Omental fat pad (tissue), 4 donors: ENCODE measurements around the gene DNMT3L. TPM values are rescaled to one million over a fixed set of nuclear protein-coding genes. Genes with fewer than 3 reads are reported as not detected.

ENCODE experiments used
- ATAC-seq: fragments of 150-250 bp; one replicate; pipeline ENCODE4 v1.9.1; 2016; ENCODE audit warnings: mild to moderate bottlenecking, moderate library complexity; ENCODE audit not compliant: low FRiP score
- DNase-seq: peaks from one replicate; pipeline ENCODE4 v3.0.0-alpha.2; 2019; ENCODE audit warnings: low spot score
- CTCF ChIP-seq, 3 donors: fragments of 450-650 bp; IDR thresholded peaks; one replicate each; pipeline ENCODE4 v1.5.1; 2016 to 2017; ENCODE audit warnings: antibody characterized with exemption in 3 of 3, mild to moderate bottlenecking in 3 of 3, moderate library complexity in 2 of 3
- total RNA-seq, 4 donors: library from RNA; depleted of rRNA; stranded (reverse); fragments of >200 nt; gene quantifications; one replicate each; pipeline ENCODE4 v1.1.0, GENCODE V29; 2016

The DNMT3L gene
- total RNA-seq, 4 donors from 2014 or later = not detected

- no peak for ATAC-seq
- DNase-seq = peak; percentile 42
- TF ChIP-seq CTCF (IDR thresholded peaks at IDR 0.05) = no peak
These were observed 32.9 kb upstream of the DNMT3L start for GRCh38 chr21:44294391-44295162.

GRCh38 chr21:44293551-44294231 is 32.0 kb upstream of the DNMT3L start:
- DNase-seq (no peak), ATAC-seq (no peak)
- TF ChIP-seq CTCF (IDR thresholded peaks at IDR 0.05) = no peak

GRCh38 chr21:44292812-44293195 is 31.1 kb upstream of the DNMT3L start:
- TF ChIP-seq CTCF (IDR thresholded peaks at IDR 0.05) = no peak
- no peak for DNase-seq
- no peak for ATAC-seq

GRCh38 chr21:44291936-44292811 is 30.5 kb upstream of the DNMT3L start:
- no peak for TF ChIP-seq CTCF (IDR thresholded peaks at IDR 0.05)
- DNase-seq (no peak), ATAC-seq (no peak)

- DNase-seq (no peak), ATAC-seq (no peak)
- no peak for TF ChIP-seq CTCF (IDR thresholded peaks at IDR 0.05)
These were observed 29.6 kb upstream of the DNMT3L start for GRCh38 chr21:44291078-44291935.

GRCh38 chr21:44290327-44291077 is 28.8 kb upstream of the DNMT3L start:
- no peak for TF ChIP-seq CTCF (IDR thresholded peaks at IDR 0.05)
- DNase-seq = no peak
- ATAC-seq = no peak
